GM23338 (cell line): ENCODE data around the gene LIPM. TPM values are rescaled to one million over a fixed set of nuclear protein-coding genes. Genes with fewer than 3 reads are reported as not detected.

ENCODE experiments used
- ATAC-seq: fragments of 200-7000 bp; cut with Tn5 transposase; 3 replicates; pipeline ENCODE4 v1.9.1; 2020
- DNase-seq: peaks from one replicate; pipeline ENCODE4 v3.0.0-alpha.2; 2015; ENCODE audit warnings: low spot score
- H2AFZ ChIP-seq: fragments of 200-600 bp; sonication (generic); 2 replicates; pipeline ENCODE4 v1.8.0; 2016; ENCODE audit warnings: antibody characterized with exemption, mild to moderate bottlenecking, moderate library complexity
- H3F3A ChIP-seq: fragments of 200-600 bp; sonication (generic); replicated peaks from 2 replicates; pipeline ENCODE4 v1.8.0; 2017; ENCODE audit warnings: antibody characterized with exemption, mixed run types, low read depth
- H3K27ac ChIP-seq: fragments of 200-600 bp; sonication (generic); 2 replicates; pipeline ENCODE4 v1.6.1; 2016; ENCODE audit warnings: low read depth
- H3K27me3 ChIP-seq: fragments of 200-600 bp; sonication (generic); 2 replicates; pipeline ENCODE4 v1.8.0; 2016; ENCODE audit warnings: mild to moderate bottlenecking, mixed run types, moderate library complexity; ENCODE audit not compliant: insufficient read depth
- H3K36me3 ChIP-seq: fragments of 200-600 bp; sonication (generic); 2 replicates; pipeline ENCODE4 v1.8.0; 2016; ENCODE audit warnings: mild to moderate bottlenecking; ENCODE audit not compliant: insufficient read depth
- H3K4me1 ChIP-seq: fragments of 200-600 bp; sonication (generic); 2 replicates; pipeline ENCODE4 v1.8.0; 2016; ENCODE audit warnings: mild to moderate bottlenecking, moderate library complexity; ENCODE audit not compliant: insufficient read depth
- H3K4me2 ChIP-seq: fragments of 200-600 bp; sonication (generic); 2 replicates; pipeline ENCODE4 v1.7.1; 2017; ENCODE audit warnings: mixed run types
- H3K4me3 ChIP-seq: fragments of 200-600 bp; sonication (generic); 2 replicates; pipeline ENCODE4 v1.6.1; 2016; ENCODE audit warnings: mixed run types
- H3K79me2 ChIP-seq: fragments of 200-600 bp; sonication (generic); replicated peaks from 2 replicates; pipeline ENCODE4 v1.8.0; 2017; ENCODE audit warnings: mild to moderate bottlenecking; ENCODE audit not compliant: insufficient read depth
- H3K9me2 ChIP-seq: fragments of 200-600 bp; sonication (generic); 2 replicates; pipeline ENCODE4 v1.8.0; 2017; ENCODE audit not compliant: insufficient read depth
- H4K20me1 ChIP-seq: fragments of 200-600 bp; sonication (generic); replicated peaks from 2 replicates; pipeline ENCODE4 v1.8.0; 2017; ENCODE audit warnings: mild to moderate bottlenecking; ENCODE audit not compliant: insufficient read depth
- H3K27ac Mint-ChIP-seq: 2 replicates; pipeline ENCODE4 v1.8.0; 2020; ENCODE audit warnings: inconsistent platforms, mild to moderate bottlenecking, moderate library complexity, mixed read lengths
- H3K27me3 Mint-ChIP-seq: 3 replicates; pipeline ENCODE4 v1.8.0; 2022; ENCODE audit warnings: low read depth, mild to moderate bottlenecking, moderate library complexity, mixed read lengths, inconsistent platforms; ENCODE audit not compliant: insufficient read depth, poor library complexity
- H3K36me3 Mint-ChIP-seq: 3 replicates; pipeline ENCODE4 v1.8.0; 2021; ENCODE audit warnings: low read depth, mild to moderate bottlenecking, inconsistent platforms, moderate library complexity, mixed read lengths
- H3K4me1 Mint-ChIP-seq: 3 replicates; pipeline ENCODE4 v1.8.0; 2020; ENCODE audit warnings: mild to moderate bottlenecking, inconsistent platforms, mixed read lengths
- H3K4me3 Mint-ChIP-seq: 3 replicates; pipeline ENCODE4 v1.8.0; 2021; ENCODE audit warnings: moderate library complexity, mild to moderate bottlenecking, inconsistent platforms, mixed read lengths
- H3K9me3 Mint-ChIP-seq: 3 replicates; pipeline ENCODE4 v1.8.0; 2020; ENCODE audit warnings: moderate library complexity, mild to moderate bottlenecking, inconsistent platforms, mixed read lengths
- CREB1 ChIP-seq: fragments of 250-450 bp; sonication (Bioruptor Pico); IDR thresholded peaks from 2 replicates; pipeline ENCODE4 v1.5.0; 2020; ENCODE audit warnings: low read depth, mild to moderate bottlenecking, moderate library complexity
- ETS1 ChIP-seq: IDR thresholded peaks from 2 replicates; pipeline ENCODE4 v1.6.1; 2016; ENCODE audit warnings: antibody characterized with exemption
- EZH2 ChIP-seq: fragments of 200-600 bp; sonication (generic); IDR thresholded peaks from one replicate; pipeline ENCODE4 v1.8.0; 2017; ENCODE audit warnings: antibody characterized with exemption, mild to moderate bottlenecking, low read depth; ENCODE audit not compliant: unreplicated experiment
- EZH2phosphoT487 ChIP-seq: fragments of 200-600 bp; sonication (generic); IDR thresholded peaks from one replicate; pipeline ENCODE4 v1.8.1; 2018; ENCODE audit warnings: antibody characterized with exemption; ENCODE audit not compliant: unreplicated experiment
- JUNB ChIP-seq: IDR thresholded peaks from one replicate; pipeline ENCODE4 v1.6.1; 2016; ENCODE audit warnings: antibody characterized with exemption; ENCODE audit not compliant: unreplicated experiment
- NANOG ChIP-seq: IDR thresholded peaks from 2 replicates; pipeline ENCODE4 v1.6.1; 2016; ENCODE audit warnings: antibody characterized with exemption, borderline replicate concordance
- POLR2AphosphoS5 ChIP-seq: IDR thresholded peaks from 2 replicates; pipeline ENCODE4 v1.6.1; 2016; ENCODE audit warnings: antibody characterized with exemption, low read depth
- REST ChIP-seq: IDR thresholded peaks from one replicate; pipeline ENCODE4 v1.6.1; 2018; ENCODE audit warnings: antibody characterized with exemption; ENCODE audit not compliant: unreplicated experiment
- STAT1 ChIP-seq: IDR thresholded peaks from one replicate; pipeline ENCODE4 v1.6.1; 2016; ENCODE audit warnings: antibody characterized with exemption; ENCODE audit not compliant: unreplicated experiment
- ZNF114 ChIP-seq: fragments of 250-450 bp; sonication (Bioruptor Pico); IDR thresholded peaks from 2 replicates; pipeline ENCODE4 v1.5.0; 2020; ENCODE audit warnings: mild to moderate bottlenecking, moderate library complexity
- ZNF331 ChIP-seq: fragments of 250-450 bp; sonication (Bioruptor Pico); IDR thresholded peaks from 2 replicates; pipeline ENCODE4 v1.5.0; 2020; ENCODE audit warnings: low read depth, mild to moderate bottlenecking, moderate library complexity
- ZNF462 ChIP-seq: fragments of 250-450 bp; sonication (Bioruptor Pico); IDR thresholded peaks from 2 replicates; pipeline ENCODE4 v1.5.0; 2020; ENCODE audit warnings: mild to moderate bottlenecking, moderate library complexity
- polyA plus RNA-seq: library from polyadenylated mRNA; unstranded; fragments of >200 nt; fragmentation: Nextera tagmentation; extraction: Ambion mirVana; gene quantifications from 2 replicates; pipeline ENCODE4 v1.2.1, GENCODE V29; 2016
- total RNA-seq: library from RNA; depleted of rRNA; stranded (reverse); fragments of >200 nt; shearing (Covaris generic); gene quantifications from 2 replicates; pipeline ENCODE4 v1.2.3, GENCODE V29; 2014
- TF ChIP-seq, protein P1 (sequence below), 2 experiments: fragments of 200-600 bp in 1 of 2; sonication (generic) in 1 of 2; conservative IDR thresholded peaks; 2 replicates each; pipeline versions ENCODE4 v1.5.1 to v1.6.1; 2016 to 2017; ENCODE audit warnings: antibody characterized with exemption in 2 of 2, low read depth in 2 of 2, mild to moderate bottlenecking in 2 of 2, moderate library complexity in 1 of 2

Gene LIPM
- total and polyA plus RNA-seq, 2 experiments from 2014 or later = not detected

DNA sequence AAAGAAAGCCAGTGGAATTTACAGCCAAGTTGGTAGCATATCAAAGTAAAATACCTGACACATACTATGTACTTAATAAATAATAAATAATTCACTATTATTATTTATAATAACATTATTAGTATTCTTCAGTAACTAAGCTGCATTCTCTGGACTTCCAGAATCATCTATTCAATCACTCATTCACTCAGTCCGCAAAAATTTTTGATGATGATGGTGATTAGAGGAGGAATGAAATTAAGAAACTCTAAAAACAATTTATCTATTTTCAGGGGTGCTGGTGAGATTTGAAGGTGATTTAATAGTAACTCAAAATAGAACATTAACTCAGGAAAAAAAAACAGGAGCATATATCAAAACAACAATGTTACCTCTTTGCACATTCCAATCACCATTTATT lies 45.9 kb upstream of the LIPM start:
- H2AFZ ChIP-seq = no peak overlapping the region
- no peaks in the 10 kb centered on the region for H3K79me2 ChIP-seq
- Mint-ChIP-seq H3K27me3 (no peaks in the 10 kb centered on the region), H3K9me3 (no peaks in the 10 kb centered on the region; the same call in 2 of the 3 replicates), H3K36me3 (no peaks in the 10 kb centered on the region), H3K4me3 (0 out of 3 replicates have a peak overlapping the region, but pooled peaks have one; percentile 3), H3K27ac (peak overlapping the region; percentile 50; the same call in 1 of the 2 replicates), H3K4me1 (peaks cover 12% of the 10 kb centered on the region)
- no peak overlapping the region for H3K27ac ChIP-seq
- H3K36me3 ChIP-seq = no peaks in the 10 kb centered on the region
- H3K4me1 ChIP-seq = peaks cover 10% of the 10 kb centered on the region
- peak overlapping the region; percentile 50; the same call in 1 of the 2 replicates for H3K4me2 ChIP-seq
- H3K4me3 ChIP-seq = no peak overlapping the region
- ATAC-seq (no peak), DNase-seq (no peak)
- no peaks in the 10 kb centered on the region for H3K27me3 ChIP-seq
- no peaks in the 10 kb centered on the region for H3F3A ChIP-seq
- no peak for TF ChIP-seq REST
- no peak for TF ChIP-seq EZH2
- TF ChIP-seq, protein P1, sequence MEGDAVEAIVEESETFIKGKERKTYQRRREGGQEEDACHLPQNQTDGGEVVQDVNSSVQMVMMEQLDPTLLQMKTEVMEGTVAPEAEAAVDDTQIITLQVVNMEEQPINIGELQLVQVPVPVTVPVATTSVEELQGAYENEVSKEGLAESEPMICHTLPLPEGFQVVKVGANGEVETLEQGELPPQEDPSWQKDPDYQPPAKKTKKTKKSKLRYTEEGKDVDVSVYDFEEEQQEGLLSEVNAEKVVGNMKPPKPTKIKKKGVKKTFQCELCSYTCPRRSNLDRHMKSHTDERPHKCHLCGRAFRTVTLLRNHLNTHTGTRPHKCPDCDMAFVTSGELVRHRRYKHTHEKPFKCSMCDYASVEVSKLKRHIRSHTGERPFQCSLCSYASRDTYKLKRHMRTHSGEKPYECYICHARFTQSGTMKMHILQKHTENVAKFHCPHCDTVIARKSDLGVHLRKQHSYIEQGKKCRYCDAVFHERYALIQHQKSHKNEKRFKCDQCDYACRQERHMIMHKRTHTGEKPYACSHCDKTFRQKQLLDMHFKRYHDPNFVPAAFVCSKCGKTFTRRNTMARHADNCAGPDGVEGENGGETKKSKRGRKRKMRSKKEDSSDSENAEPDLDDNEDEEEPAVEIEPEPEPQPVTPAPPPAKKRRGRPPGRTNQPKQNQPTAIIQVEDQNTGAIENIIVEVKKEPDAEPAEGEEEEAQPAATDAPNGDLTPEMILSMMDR (conservative IDR thresholded peaks at IDR 0.05; ENCODE audit: low read depth in 2 of 2) = no peak
- no peak for TF ChIP-seq NANOG
- TF ChIP-seq POLR2AphosphoS5 = no peak
- TF ChIP-seq CREB1 (CRISPR knock-in tag) = no peak
- TF ChIP-seq EZH2phosphoT487 = no peak
- TF ChIP-seq ZNF331 = no peak
- no peak for TF ChIP-seq JUNB
- no peak for TF ChIP-seq STAT1
- TF ChIP-seq ETS1 = no peak
- no peak for TF ChIP-seq ZNF114
- TF ChIP-seq ZNF462 (CRISPR knock-in tag) = no peak
- H4K20me1 ChIP-seq = no peaks in the 10 kb centered on the region
- no peaks in the 10 kb centered on the region for H3K9me2 ChIP-seq
